IMR-90 (cell line): ENCODE measurements around the gene ZNF735. TPM values are rescaled to one million over a fixed set of nuclear protein-coding genes. Genes with fewer than 3 reads are reported as not detected.

Experiments
- ATAC-seq: fragments of 200-7000 bp; cut with Tn5 transposase; 2 replicates; pipeline ENCODE4 v1.9.1; 2020; ENCODE audit warnings: low read depth, mild to moderate bottlenecking, moderate library complexity
- BruUV-seq: library from RNA; stranded (reverse); fragments of 400-500 nt; replicated peaks from 2 replicates; lab custom pipeline; 2021; lab: Mats Ljungman, UMichigan
- CTCF ChIA-PET: fragments of 300-600 bp; formaldehyde crosslinking; extraction: SDS; loops from one replicate; lab custom pipeline; 2021; ENCODE audit warnings: antibody characterized with exemption; lab: Yijun Ruan, JAX
- POLR2A ChIA-PET: fragments of 300-600 bp; sonication (Branson Sonifier 250); formaldehyde crosslinking; loops from one replicate; lab custom pipeline; 2022; ENCODE audit warnings: antibody characterized with exemption; ENCODE audit not compliant: unreplicated experiment; lab: Charles Lee
- DNase-seq: peaks from one replicate; pipeline ENCODE4 v3.0.0; 2013
- H2AFZ ChIP-seq: replicated peaks from 2 replicates; pipeline ENCODE3; 2013; ENCODE audit warnings: low read length, mild to moderate bottlenecking; ENCODE audit not compliant: poor library complexity
- H2AK5ac ChIP-seq: 2 replicates; pipeline ENCODE4 v1.6.1; 2013; ENCODE audit warnings: low read depth, low read length, inconsistent platforms
- H2AK9ac ChIP-seq: replicated peaks from 2 replicates; pipeline ENCODE3; 2013; ENCODE audit warnings: mild to moderate bottlenecking, low read depth, low read length, moderate library complexity; ENCODE audit not compliant: poor library complexity
- H2BK120ac ChIP-seq: 2 replicates; pipeline ENCODE4 v1.6.1; 2013; ENCODE audit warnings: low read depth, low read length, inconsistent platforms
- H2BK15ac ChIP-seq: 3 replicates; pipeline ENCODE4 v1.6.1; 2013; ENCODE audit warnings: low read depth, low read length, inconsistent platforms
- H2BK20ac ChIP-seq: 2 replicates; pipeline ENCODE4 v1.6.1; 2013; ENCODE audit warnings: low read depth, mild to moderate bottlenecking, inconsistent platforms, low read length, moderate library complexity
- H2BK5ac ChIP-seq: 2 replicates; pipeline ENCODE4 v1.6.1; 2013; ENCODE audit warnings: mild to moderate bottlenecking, low read depth, low read length, inconsistent platforms; ENCODE audit not compliant: poor library complexity, severe bottlenecking
- H3K14ac ChIP-seq: replicated peaks from 2 replicates; pipeline ENCODE4 v1.6.1; 2013; ENCODE audit warnings: low read depth, low read length, inconsistent platforms
- H3K18ac ChIP-seq: 2 replicates; pipeline ENCODE4 v1.6.1; 2013; ENCODE audit warnings: low read depth, low read length, control low read depth
- H3K23ac ChIP-seq: 2 replicates; pipeline ENCODE4 v1.6.1; 2013; ENCODE audit warnings: low read depth, low read length, inconsistent platforms
- H3K27ac ChIP-seq: 2 replicates; pipeline ENCODE4 v1.5.1; 2013; ENCODE audit warnings: mild to moderate bottlenecking, control low read depth, low read length; ENCODE audit not compliant: insufficient read depth
- H3K27me3 ChIP-seq: 2 replicates; pipeline ENCODE4 v1.6.1; 2013; ENCODE audit warnings: low read length; ENCODE audit not compliant: control insufficient read depth, insufficient read depth
- H3K36me3 ChIP-seq: 2 replicates; pipeline ENCODE4 v1.6.1; 2013; ENCODE audit warnings: low read length, mixed read lengths; ENCODE audit not compliant: control insufficient read depth, insufficient read depth
- H3K4ac ChIP-seq: 2 replicates; pipeline ENCODE4 v1.6.1; 2013; ENCODE audit warnings: low read depth, low read length, inconsistent platforms
- H3K4me1 ChIP-seq: 2 replicates; pipeline ENCODE4 v1.6.1; 2013; ENCODE audit warnings: low read length, mixed read lengths; ENCODE audit not compliant: control insufficient read depth, insufficient read depth
- H3K4me2 ChIP-seq: 2 replicates; pipeline ENCODE4 v1.6.1; 2013; ENCODE audit warnings: low read depth, mild to moderate bottlenecking, control low read depth, low read length, moderate library complexity
- H3K4me3 ChIP-seq: 2 replicates; pipeline ENCODE4 v1.5.1; 2013; ENCODE audit warnings: low read depth, mild to moderate bottlenecking, control low read depth, low read length, moderate library complexity; ENCODE audit not compliant: insufficient read depth
- H3K56ac ChIP-seq: 2 replicates; pipeline ENCODE4 v1.6.1; 2013; ENCODE audit warnings: low read length, inconsistent platforms; ENCODE audit not compliant: insufficient read depth; ENCODE audit errors: extremely low read depth
- H3K79me1 ChIP-seq, 2 experiments: 2 replicates each; pipeline ENCODE4 v1.6.1; 2013; ENCODE audit warnings: low read length in 2 of 2, inconsistent platforms in 1 of 2, low read depth in 1 of 2
- H3K9ac ChIP-seq: 2 replicates; pipeline ENCODE4 v1.6.1; 2013; ENCODE audit warnings: low read depth, low read length, control low read depth
- H3K9me1 ChIP-seq: 2 replicates; pipeline ENCODE4 v1.6.1; 2013; ENCODE audit warnings: low read length, inconsistent platforms; ENCODE audit not compliant: insufficient read depth
- H3K9me3 ChIP-seq: 2 replicates; pipeline ENCODE4 v1.6.1; 2013; ENCODE audit warnings: low read length; ENCODE audit not compliant: control insufficient read depth, insufficient read depth
- H4K20me1 ChIP-seq: 2 replicates; pipeline ENCODE4 v1.6.1; 2013; ENCODE audit warnings: low read length, inconsistent platforms; ENCODE audit not compliant: insufficient read depth
- H4K5ac ChIP-seq: 2 replicates; pipeline ENCODE4 v1.6.1; 2013; ENCODE audit warnings: mild to moderate bottlenecking, low read depth, low read length, control low read depth
- H4K8ac ChIP-seq, 2 experiments: 2 replicates each; pipeline ENCODE4 v1.6.1; 2013; ENCODE audit warnings: low read depth in 2 of 2, low read length in 2 of 2, control low read depth in 1 of 2, inconsistent platforms in 1 of 2
- H4K91ac ChIP-seq: 2 replicates; pipeline ENCODE4 v1.6.1; 2013; ENCODE audit warnings: low read depth, low read length, inconsistent platforms; ENCODE audit not compliant: insufficient read depth
- FOS ChIP-seq: fragments of 150-350 bp; IDR thresholded peaks from 2 replicates; pipeline ENCODE4 v1.6.1; 2016; ENCODE audit warnings: low read depth, low read length
- MAZ ChIP-seq: IDR thresholded peaks from 2 replicates; pipeline ENCODE4 v1.6.1; 2012; ENCODE audit warnings: low read depth, mild to moderate bottlenecking, low read length, improper control_type of control experiment, moderate library complexity, borderline replicate concordance
- MXI1 ChIP-seq: IDR thresholded peaks from 2 replicates; pipeline ENCODE4 v1.6.1; 2012; ENCODE audit warnings: low read depth, mild to moderate bottlenecking, low read length, moderate library complexity, borderline replicate concordance
- POLR2A ChIP-seq: IDR thresholded peaks from 2 replicates; pipeline ENCODE4 v1.6.1; 2012; ENCODE audit warnings: mild to moderate bottlenecking, low read depth, low read length
- WGBS, 2 experiments: methylation state at CpG; one replicate each; pipeline versions ENCODE4 v1.1.5 to v1.1.7; 2013; ENCODE audit warnings: missing lambda C conversion rate in 2 of 2; ENCODE audit not compliant: insufficient read length in 1 of 2; ENCODE audit errors: extremely low coverage in 2 of 2; 5-methylcytosine and 5-hydroxymethylcytosine counted together
- dilution Hi-C: fragments of 300-500 bp; cut with HindIII; formaldehyde crosslinking; loops from one replicate; pipeline ENCODE4 v1.14.3; 2018; ENCODE audit warnings: low sequenced_read_pairs; ENCODE audit not compliant: unreplicated experiment
- in situ Hi-C: fragments of 300-500 bp; cut with MboI; formaldehyde crosslinking; loops from 3 replicates; pipeline ENCODE4 v1.14.3; 2019; ENCODE audit warnings: low sequenced_read_pairs, inconsistent platforms, mixed read lengths
- intact Hi-C: fragments of 100-400 bp; cut with micrococcal nuclease; formaldehyde crosslinking; loops from 2 replicates; pipeline ENCODE4 v1.10.0; 2022
- polyA plus RNA-seq, 3 experiments: library from polyadenylated mRNA; depleted of rRNA; stranded (reverse); fragments of >200 nt; gene quantifications; 2 replicates each; pipeline ENCODE4 v1.2.3, GENCODE V29; 2012; ENCODE audit warnings: low replicate concordance in 1 of 3
- total RNA-seq: library from RNA; depleted of rRNA; stranded (reverse); fragments of >200 nt; gene quantifications from 2 replicates; pipeline ENCODE4 v1.2.3, GENCODE V29; 2012
- TF ChIP-seq, protein P1 (sequence below): conservative IDR thresholded peaks from 2 replicates; pipeline ENCODE4 v1.5.1; 2012; ENCODE audit warnings: mild to moderate bottlenecking, low read depth, low read length, improper control_type of control experiment
- TF ChIP-seq, protein P2 (sequence below): fragments of 150-350 bp; IDR thresholded peaks from 2 replicates; pipeline ENCODE4 v1.6.1; 2016; ENCODE audit warnings: low read depth, mild to moderate bottlenecking, low read length, moderate library complexity, borderline replicate concordance

The ZNF735 gene
- total and polyA plus RNA-seq, 2 of the 4 experiments (the other 2 are of a cell fraction), result not detected

DNA sequence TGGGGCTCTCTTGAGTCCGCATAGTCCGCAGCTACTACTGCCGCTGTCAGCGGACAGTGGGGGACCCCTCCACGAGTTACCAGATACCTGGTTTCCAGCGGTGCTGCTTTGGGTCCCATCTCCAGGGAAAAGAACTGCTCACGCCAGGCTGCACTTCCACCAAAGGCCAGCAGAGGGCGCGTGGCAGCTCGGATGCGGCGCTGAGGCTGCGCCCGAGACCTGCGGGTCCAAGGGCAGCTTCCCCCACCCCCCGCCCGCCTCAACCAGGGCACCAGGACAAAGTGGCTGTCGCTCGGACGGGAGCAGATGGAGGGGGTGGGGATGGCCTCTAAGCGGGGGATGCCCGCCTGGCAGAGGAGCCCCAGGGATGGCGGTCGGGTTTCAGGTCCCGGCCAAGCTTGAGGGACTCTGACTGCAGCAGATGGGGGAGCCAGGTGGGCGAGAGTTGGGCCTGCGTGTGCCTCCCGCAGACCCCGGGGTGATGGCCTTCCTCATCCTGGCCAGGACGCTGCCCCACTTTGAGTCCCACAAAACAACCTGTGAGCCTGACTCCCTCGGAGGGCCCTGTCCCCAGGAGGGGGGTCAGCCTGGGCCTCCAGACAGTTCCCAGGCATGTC lies 23.8 kb upstream of the ZNF735 start:
- no peak overlapping the region for H3K23ac ChIP-seq
- no peak overlapping the region for H2BK120ac ChIP-seq
- no peak for ATAC-seq
- H2BK15ac ChIP-seq, result no peak overlapping the region
- H3K4me1 ChIP-seq, result no peaks in the 10 kb centered on the region
- DNase-seq, result no peak
- H3K79me1 ChIP-seq, result no peaks in the 10 kb centered on the region
- no peaks in the 10 kb centered on the region for H3K27me3 ChIP-seq
- no peak overlapping the region for H4K8ac ChIP-seq
- H4K20me1 ChIP-seq, result no peaks in the 10 kb centered on the region
- no peak overlapping the region for H3K27ac ChIP-seq
- no peak overlapping the region for H2AFZ ChIP-seq
- 20% methylated on average over 9 of the region's 31 CpGs; no CpG with 5 or more reads in 1 of the 2 experiments for WGBS, 2 experiments
- no TSS peak for BruUV-seq
- H2BK5ac ChIP-seq, result no peak overlapping the region
- H3K9me3 ChIP-seq, result peaks cover 24% of the 10 kb centered on the region; the same call in 1 of the 2 replicates
- dilution Hi-C loops (no loop called here), in situ Hi-C loops (no loop called here), intact Hi-C loops (no loop called here)
- H3K56ac ChIP-seq, result no peak overlapping the region
- H3K9me1 ChIP-seq, result no peaks in the 10 kb centered on the region
- no peak overlapping the region for H4K91ac ChIP-seq
- H3K18ac ChIP-seq, result no peak overlapping the region
- no peak overlapping the region for H2AK9ac ChIP-seq
- ChIA-PET CTCF (no interaction called here), POLR2A (no interaction called here)
- H4K5ac ChIP-seq, result no peak overlapping the region
- TF ChIP-seq FOS (no peak), MXI1 (no peak), POLR2A (no peak), MAZ (no peak)
- TF ChIP-seq, protein P1, sequence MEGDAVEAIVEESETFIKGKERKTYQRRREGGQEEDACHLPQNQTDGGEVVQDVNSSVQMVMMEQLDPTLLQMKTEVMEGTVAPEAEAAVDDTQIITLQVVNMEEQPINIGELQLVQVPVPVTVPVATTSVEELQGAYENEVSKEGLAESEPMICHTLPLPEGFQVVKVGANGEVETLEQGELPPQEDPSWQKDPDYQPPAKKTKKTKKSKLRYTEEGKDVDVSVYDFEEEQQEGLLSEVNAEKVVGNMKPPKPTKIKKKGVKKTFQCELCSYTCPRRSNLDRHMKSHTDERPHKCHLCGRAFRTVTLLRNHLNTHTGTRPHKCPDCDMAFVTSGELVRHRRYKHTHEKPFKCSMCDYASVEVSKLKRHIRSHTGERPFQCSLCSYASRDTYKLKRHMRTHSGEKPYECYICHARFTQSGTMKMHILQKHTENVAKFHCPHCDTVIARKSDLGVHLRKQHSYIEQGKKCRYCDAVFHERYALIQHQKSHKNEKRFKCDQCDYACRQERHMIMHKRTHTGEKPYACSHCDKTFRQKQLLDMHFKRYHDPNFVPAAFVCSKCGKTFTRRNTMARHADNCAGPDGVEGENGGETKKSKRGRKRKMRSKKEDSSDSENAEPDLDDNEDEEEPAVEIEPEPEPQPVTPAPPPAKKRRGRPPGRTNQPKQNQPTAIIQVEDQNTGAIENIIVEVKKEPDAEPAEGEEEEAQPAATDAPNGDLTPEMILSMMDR, result peak; percentile 22; the same call in 1 of the 2 replicates
- TF ChIP-seq, protein P2, sequence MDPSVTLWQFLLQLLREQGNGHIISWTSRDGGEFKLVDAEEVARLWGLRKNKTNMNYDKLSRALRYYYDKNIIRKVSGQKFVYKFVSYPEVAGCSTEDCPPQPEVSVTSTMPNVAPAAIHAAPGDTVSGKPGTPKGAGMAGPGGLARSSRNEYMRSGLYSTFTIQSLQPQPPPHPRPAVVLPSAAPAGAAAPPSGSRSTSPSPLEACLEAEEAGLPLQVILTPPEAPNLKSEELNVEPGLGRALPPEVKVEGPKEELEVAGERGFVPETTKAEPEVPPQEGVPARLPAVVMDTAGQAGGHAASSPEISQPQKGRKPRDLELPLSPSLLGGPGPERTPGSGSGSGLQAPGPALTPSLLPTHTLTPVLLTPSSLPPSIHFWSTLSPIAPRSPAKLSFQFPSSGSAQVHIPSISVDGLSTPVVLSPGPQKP, result no peak
- H3K4ac ChIP-seq, result no peak overlapping the region
- H3K4me3 ChIP-seq, result no peak overlapping the region
- no peak overlapping the region for H2AK5ac ChIP-seq
- H2BK20ac ChIP-seq, result no peak overlapping the region
- H3K9ac ChIP-seq, result no peak overlapping the region
- H3K4me2 ChIP-seq, result no peak overlapping the region
- no peak overlapping the region for H3K14ac ChIP-seq
- no peaks in the 10 kb centered on the region for H3K36me3 ChIP-seq
